ENCODE data around the gene EMILIN1. TPM values are rescaled to one million over a fixed set of nuclear protein-coding genes. Genes with fewer than 3 reads are reported as not detected.

EMILIN1 gene
- total RNA-seq, 1 experiment from 2014 or later = 0.19 TPM

GRCh38 chr2:27097341-27097740 lies 18.9 kb downstream of the EMILIN1 start:
- no TSS peak for BruUV-seq (replicated peaks)
- TF ChIP-seq, protein P1, sequence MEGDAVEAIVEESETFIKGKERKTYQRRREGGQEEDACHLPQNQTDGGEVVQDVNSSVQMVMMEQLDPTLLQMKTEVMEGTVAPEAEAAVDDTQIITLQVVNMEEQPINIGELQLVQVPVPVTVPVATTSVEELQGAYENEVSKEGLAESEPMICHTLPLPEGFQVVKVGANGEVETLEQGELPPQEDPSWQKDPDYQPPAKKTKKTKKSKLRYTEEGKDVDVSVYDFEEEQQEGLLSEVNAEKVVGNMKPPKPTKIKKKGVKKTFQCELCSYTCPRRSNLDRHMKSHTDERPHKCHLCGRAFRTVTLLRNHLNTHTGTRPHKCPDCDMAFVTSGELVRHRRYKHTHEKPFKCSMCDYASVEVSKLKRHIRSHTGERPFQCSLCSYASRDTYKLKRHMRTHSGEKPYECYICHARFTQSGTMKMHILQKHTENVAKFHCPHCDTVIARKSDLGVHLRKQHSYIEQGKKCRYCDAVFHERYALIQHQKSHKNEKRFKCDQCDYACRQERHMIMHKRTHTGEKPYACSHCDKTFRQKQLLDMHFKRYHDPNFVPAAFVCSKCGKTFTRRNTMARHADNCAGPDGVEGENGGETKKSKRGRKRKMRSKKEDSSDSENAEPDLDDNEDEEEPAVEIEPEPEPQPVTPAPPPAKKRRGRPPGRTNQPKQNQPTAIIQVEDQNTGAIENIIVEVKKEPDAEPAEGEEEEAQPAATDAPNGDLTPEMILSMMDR (IDR thresholded peaks at IDR 0.05; ENCODE audit: unreplicated experiment) = no peak
- peaks cover 12% of the 10 kb centered on the region for H3K4me1 Mint-ChIP-seq (ENCODE audit: low read depth, unreplicated experiment)
- no peak overlapping the region for H3K4me3 Mint-ChIP-seq (ENCODE audit: low read depth, unreplicated experiment)
- no peak overlapping the region for H3K27ac Mint-ChIP-seq (ENCODE audit: unreplicated experiment)
- CTCF ChIA-PET = interaction anchor here (0.7 to 1.8 kb wide), 3 partner anchors 14 to 916 kb away, joined by 3 to 6 read pairs (median 4); no protein-coding TSS in a partner anchor
- H3K27me3 Mint-ChIP-seq (ENCODE audit: unreplicated experiment) = no peaks in the 10 kb centered on the region
- intact Hi-C loops (cut with micrococcal nuclease; ENCODE audit: unreplicated experiment) = no loop called here
- DNase-seq = no peak
- H3K36me3 Mint-ChIP-seq (ENCODE audit: insufficient read depth, unreplicated experiment) = no peaks in the 10 kb centered on the region
- no peaks in the 10 kb centered on the region for H3K9me3 Mint-ChIP-seq (ENCODE audit: low read depth, unreplicated experiment)

DNA sequence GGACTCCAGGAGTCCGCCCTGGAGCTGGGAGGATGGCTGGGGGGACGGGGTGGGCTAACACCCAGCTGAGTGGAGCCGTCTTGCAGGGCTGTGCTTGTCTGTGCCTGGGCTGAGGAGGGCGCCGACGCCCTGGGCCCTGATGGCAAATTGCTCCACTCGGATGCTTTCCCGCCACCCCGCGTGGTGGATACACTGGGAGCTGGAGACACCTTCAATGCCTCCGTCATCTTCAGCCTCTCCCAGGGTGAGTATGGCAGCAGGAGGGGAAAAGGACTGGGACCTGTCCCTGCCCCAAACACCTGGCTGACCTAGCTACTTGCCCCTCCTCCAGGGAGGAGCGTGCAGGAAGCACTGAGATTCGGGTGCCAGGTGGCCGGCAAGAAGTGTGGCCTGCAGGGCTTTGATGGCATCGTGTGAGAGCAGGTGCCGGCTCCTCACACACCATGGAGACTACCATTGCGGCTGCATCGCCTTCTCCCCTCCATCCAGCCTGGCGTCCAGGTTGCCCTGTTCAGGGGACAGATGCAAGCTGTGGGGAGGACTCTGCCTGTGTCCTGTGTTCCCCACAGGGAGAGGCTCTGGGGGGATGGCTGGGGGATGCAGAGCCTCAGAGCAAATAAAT lies 21.0 kb downstream of the EMILIN1 start:
- H3K4me1 Mint-ChIP-seq (ENCODE audit: low read depth, unreplicated experiment) = peaks cover 3% of the 10 kb centered on the region
- H3K36me3 Mint-ChIP-seq (ENCODE audit: insufficient read depth, unreplicated experiment) = no peaks in the 10 kb centered on the region
- H3K27ac Mint-ChIP-seq (ENCODE audit: unreplicated experiment) = no peak overlapping the region
- TF ChIP-seq, protein P1 (IDR thresholded peaks at IDR 0.05; ENCODE audit: unreplicated experiment) = no peak
- intact Hi-C loops (cut with micrococcal nuclease; ENCODE audit: unreplicated experiment) = loop anchor here (2.0 kb wide), 1 partner anchor 203 kb away; no protein-coding TSS in a partner anchor
- H3K4me3 Mint-ChIP-seq (ENCODE audit: low read depth, unreplicated experiment) = no peak overlapping the region
- no peak for DNase-seq
- no peaks in the 10 kb centered on the region for H3K9me3 Mint-ChIP-seq (ENCODE audit: low read depth, unreplicated experiment)
- H3K27me3 Mint-ChIP-seq (ENCODE audit: unreplicated experiment) = no peaks in the 10 kb centered on the region
- CTCF ChIA-PET = interaction anchor here (1.7 to 2.3 kb wide), 2 partner anchors 92 to 181 kb away, joined by 11 read pairs; no protein-coding TSS in a partner anchor
- no TSS peak for BruUV-seq (replicated peaks)

DNA sequence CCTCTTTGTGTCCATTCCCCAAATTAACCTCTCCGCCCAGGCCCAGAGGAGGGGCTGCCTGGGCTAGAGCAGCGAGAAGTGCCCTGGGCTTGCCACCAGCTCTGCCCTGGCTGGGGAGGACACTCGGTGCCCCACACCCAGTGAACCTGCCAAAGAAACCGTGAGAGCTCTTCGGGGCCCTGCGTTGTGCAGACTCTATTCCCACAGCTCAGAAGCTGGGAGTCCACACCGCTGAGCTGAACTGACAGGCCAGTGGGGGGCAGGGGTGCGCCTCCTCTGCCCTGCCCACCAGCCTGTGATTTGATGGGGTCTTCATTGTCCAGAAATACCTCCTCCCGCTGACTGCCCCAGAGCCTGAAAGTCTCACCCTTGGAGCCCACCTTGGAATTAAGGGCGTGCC lies 21.6 kb downstream of the EMILIN1 start:
- Mint-ChIP-seq H3K4me1 (ENCODE audit: low read depth, unreplicated experiment) (no peaks in the 10 kb centered on the region), H3K36me3 (ENCODE audit: insufficient read depth, unreplicated experiment) (no peaks in the 10 kb centered on the region), H3K4me3 (ENCODE audit: low read depth, unreplicated experiment) (no peak overlapping the region), H3K27ac (ENCODE audit: unreplicated experiment) (no peak overlapping the region), H3K27me3 (ENCODE audit: unreplicated experiment) (no peaks in the 10 kb centered on the region), H3K9me3 (ENCODE audit: low read depth, unreplicated experiment) (no peaks in the 10 kb centered on the region)
- intact Hi-C loops (cut with micrococcal nuclease; ENCODE audit: unreplicated experiment) = no loop called here
- no TSS peak for BruUV-seq (replicated peaks)
- TF ChIP-seq, protein P1 (IDR thresholded peaks at IDR 0.05; ENCODE audit: unreplicated experiment) = no peak
- CTCF ChIA-PET = interaction anchor here (1.7 to 2.3 kb wide), 2 partner anchors 91 to 180 kb away, joined by 11 read pairs; no protein-coding TSS in a partner anchor
- no peak for DNase-seq

DNA sequence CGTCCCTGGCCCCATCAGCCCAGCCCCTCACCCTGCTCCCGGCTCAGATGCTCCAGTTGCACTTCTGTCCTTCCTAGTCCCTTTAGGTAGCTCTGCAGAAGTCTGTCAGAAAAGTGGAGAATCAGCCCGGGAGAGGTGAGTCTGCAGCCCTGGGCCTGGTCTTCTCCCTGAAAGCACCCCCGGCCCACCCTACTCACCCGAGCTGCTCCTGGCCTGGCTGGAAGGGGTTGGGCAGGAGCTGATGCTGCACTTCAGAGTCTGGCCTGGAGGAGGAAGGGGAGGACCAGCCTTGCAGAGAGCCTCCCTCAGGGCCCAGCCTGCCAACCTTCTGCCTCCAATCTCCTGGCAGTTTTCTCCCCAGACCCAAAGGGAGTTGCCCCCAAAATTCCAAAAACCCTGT lies 23.9 kb downstream of the EMILIN1 start:
- TF ChIP-seq, protein P1 (IDR thresholded peaks at IDR 0.05; ENCODE audit: unreplicated experiment) = no peak
- no TSS peak for BruUV-seq (replicated peaks)
- CTCF ChIA-PET = no interaction called here
- Mint-ChIP-seq H3K27me3 (ENCODE audit: unreplicated experiment) (no peaks in the 10 kb centered on the region), H3K4me1 (ENCODE audit: low read depth, unreplicated experiment) (no peaks in the 10 kb centered on the region), H3K36me3 (ENCODE audit: insufficient read depth, unreplicated experiment) (no peaks in the 10 kb centered on the region), H3K9me3 (ENCODE audit: low read depth, unreplicated experiment) (no peaks in the 10 kb centered on the region), H3K4me3 (ENCODE audit: low read depth, unreplicated experiment) (no peak overlapping the region), H3K27ac (ENCODE audit: unreplicated experiment) (no peak overlapping the region)
- intact Hi-C loops (cut with micrococcal nuclease; ENCODE audit: unreplicated experiment) = no loop called here
- no peak for DNase-seq
